ENCODE measurements around the gene INPP5D. TPM values are rescaled to one million over a fixed set of nuclear protein-coding genes. Genes with fewer than 3 reads are reported as not detected.
A peak's percentile ranks its signal among the peaks of the same experiment; 100 is the strongest.

Gene INPP5D
- total and polyA plus RNA-seq, 2 of the 13 experiments (the other 11 are each of a cell fraction or from before 2014, with no cell fraction given): 16.7 to 18.0 TPM

- TF ChIP-seq, protein P1, sequence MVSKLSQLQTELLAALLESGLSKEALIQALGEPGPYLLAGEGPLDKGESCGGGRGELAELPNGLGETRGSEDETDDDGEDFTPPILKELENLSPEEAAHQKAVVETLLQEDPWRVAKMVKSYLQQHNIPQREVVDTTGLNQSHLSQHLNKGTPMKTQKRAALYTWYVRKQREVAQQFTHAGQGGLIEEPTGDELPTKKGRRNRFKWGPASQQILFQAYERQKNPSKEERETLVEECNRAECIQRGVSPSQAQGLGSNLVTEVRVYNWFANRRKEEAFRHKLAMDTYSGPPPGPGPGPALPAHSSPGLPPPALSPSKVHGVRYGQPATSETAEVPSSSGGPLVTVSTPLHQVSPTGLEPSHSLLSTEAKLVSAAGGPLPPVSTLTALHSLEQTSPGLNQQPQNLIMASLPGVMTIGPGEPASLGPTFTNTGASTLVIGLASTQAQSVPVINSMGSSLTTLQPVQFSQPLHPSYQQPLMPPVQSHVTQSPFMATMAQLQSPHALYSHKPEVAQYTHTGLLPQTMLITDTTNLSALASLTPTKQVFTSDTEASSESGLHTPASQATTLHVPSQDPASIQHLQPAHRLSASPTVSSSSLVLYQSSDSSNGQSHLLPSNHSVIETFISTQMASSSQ (IDR thresholded peaks at IDR 0.05; ENCODE audit: low read depth): no peak
- TF ChIP-seq, protein P1 (CRISPR knock-in tag; IDR thresholded peaks at IDR 0.05; ENCODE audit: borderline replicate concordance): no peak
- TF ChIP-seq ZNF781 (CRISPR knock-in tag; IDR thresholded peaks at IDR 0.05; ENCODE audit: borderline replicate concordance, not compliant biosample characterization): peak; percentile 19
- TF ChIP-seq, protein P2, sequence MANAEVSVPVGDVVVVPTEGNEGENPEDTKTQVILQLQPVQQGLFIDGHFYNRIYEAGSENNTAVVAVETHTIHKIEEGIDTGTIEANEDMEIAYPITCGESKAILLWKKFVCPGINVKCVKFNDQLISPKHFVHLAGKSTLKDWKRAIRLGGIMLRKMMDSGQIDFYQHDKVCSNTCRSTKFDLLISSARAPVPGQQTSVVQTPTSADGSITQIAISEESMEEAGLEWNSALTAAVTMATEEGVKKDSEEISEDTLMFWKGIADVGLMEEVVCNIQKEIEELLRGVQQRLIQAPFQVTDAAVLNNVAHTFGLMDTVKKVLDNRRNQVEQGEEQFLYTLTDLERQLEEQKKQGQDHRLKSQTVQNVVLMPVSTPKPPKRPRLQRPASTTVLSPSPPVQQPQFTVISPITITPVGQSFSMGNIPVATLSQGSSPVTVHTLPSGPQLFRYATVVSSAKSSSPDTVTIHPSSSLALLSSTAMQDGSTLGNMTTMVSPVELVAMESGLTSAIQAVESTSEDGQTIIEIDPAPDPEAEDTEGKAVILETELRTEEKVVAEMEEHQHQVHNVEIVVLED (CRISPR knock-in tag; IDR thresholded peaks at IDR 0.05; ENCODE audit: borderline replicate concordance): peak; percentile 1; the same call in 1 of the 2 replicates
- no peak for TF ChIP-seq ZNF724P (CRISPR knock-in tag; IDR thresholded peaks at IDR 0.05; ENCODE audit: borderline replicate concordance)
- 0 out of 2 replicates have a peak, but pooled peaks have one; percentile 16 for TF ChIP-seq PHF20 (CRISPR knock-in tag; IDR thresholded peaks at IDR 0.05)
- peak; percentile 71 for TF ChIP-seq MNT (IDR thresholded peaks at IDR 0.05)
- TF ChIP-seq PHB2 (IDR thresholded peaks at IDR 0.05; ENCODE audit: partially characterized antibody): no peak
Observed at GRCh38 chr2:233058717-233059546, 1.2 kb upstream of the INPP5D start (continued).
